A549 (cell line): ENCODE data around the gene ZNF878.

Experiments used
- CTCF ChIP-seq: fragments of >200 bp; sonication (Bioruptor Twin); formaldehyde crosslinking; IDR thresholded peaks from 3 replicates; pipeline ENCODE4 v1.5.1; 2016
- MYC ChIP-seq: IDR thresholded peaks from 2 replicates; pipeline ENCODE4 v1.6.1; 2012; ENCODE audit warnings: mild to moderate bottlenecking, inconsistent platforms, low read length, improper control_type of control experiment, borderline replicate concordance

DNA sequence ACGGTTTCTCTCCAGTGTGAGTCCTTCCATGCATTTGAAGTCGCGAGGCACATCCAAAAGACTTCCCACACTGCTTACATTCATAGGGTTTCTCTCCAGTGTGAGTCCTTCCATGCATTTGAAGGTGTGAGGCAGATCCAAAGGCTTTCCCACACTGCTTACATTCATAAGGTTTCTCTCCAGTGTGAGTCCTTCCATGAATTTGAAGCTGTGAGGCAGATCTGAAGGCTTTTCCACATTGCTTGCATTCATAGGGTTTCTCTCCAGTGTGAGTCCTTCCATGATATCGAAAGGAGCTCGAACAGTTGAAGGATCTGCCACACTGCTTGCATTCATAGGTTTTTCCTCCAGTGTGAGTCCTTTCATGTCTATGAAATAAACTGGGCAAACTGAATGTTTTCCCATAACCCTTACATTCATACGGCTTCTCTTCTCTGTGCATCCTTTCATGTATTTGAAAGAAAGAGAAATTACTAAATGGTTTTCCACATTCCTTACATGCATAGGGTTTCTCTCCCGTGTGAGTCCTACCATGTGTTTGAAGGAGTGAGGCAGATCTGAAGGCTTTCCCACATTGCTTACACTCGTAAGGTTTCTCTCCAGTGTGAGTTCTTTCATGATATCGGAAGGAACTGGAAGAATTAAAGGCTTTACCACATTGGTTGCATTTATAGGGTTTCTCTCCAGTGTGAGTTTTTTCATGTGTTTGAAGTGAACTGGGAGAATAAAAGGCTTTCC, 37.6 kb downstream of the ZNF878 start:
- TF ChIP-seq CTCF (no peak), MYC (no peak)
